GM23338 (cell line): Measurements from ENCODE around the gene AP1M1. TPM values are rescaled to one million over a fixed set of nuclear protein-coding genes. Genes with fewer than 3 reads are reported as not detected.

Source experiments
- ATAC-seq: fragments of 200-7000 bp; cut with Tn5 transposase; 3 replicates; pipeline ENCODE4 v1.9.1; 2020
- DNase-seq: peaks from one replicate; pipeline ENCODE4 v3.0.0-alpha.2; 2015; ENCODE audit warnings: low spot score
- H2AFZ ChIP-seq: fragments of 200-600 bp; sonication (generic); 2 replicates; pipeline ENCODE4 v1.8.0; 2016; ENCODE audit warnings: antibody characterized with exemption, mild to moderate bottlenecking, moderate library complexity
- H3F3A ChIP-seq: fragments of 200-600 bp; sonication (generic); replicated peaks from 2 replicates; pipeline ENCODE4 v1.8.0; 2017; ENCODE audit warnings: antibody characterized with exemption, mixed run types, low read depth
- H3K27ac ChIP-seq: fragments of 200-600 bp; sonication (generic); 2 replicates; pipeline ENCODE4 v1.6.1; 2016; ENCODE audit warnings: low read depth
- H3K27me3 ChIP-seq: fragments of 200-600 bp; sonication (generic); 2 replicates; pipeline ENCODE4 v1.8.0; 2016; ENCODE audit warnings: mild to moderate bottlenecking, mixed run types, moderate library complexity; ENCODE audit not compliant: insufficient read depth
- H3K36me3 ChIP-seq: fragments of 200-600 bp; sonication (generic); 2 replicates; pipeline ENCODE4 v1.8.0; 2016; ENCODE audit warnings: mild to moderate bottlenecking; ENCODE audit not compliant: insufficient read depth
- H3K4me1 ChIP-seq: fragments of 200-600 bp; sonication (generic); 2 replicates; pipeline ENCODE4 v1.8.0; 2016; ENCODE audit warnings: mild to moderate bottlenecking, moderate library complexity; ENCODE audit not compliant: insufficient read depth
- H3K4me2 ChIP-seq: fragments of 200-600 bp; sonication (generic); 2 replicates; pipeline ENCODE4 v1.7.1; 2017; ENCODE audit warnings: mixed run types
- H3K4me3 ChIP-seq: fragments of 200-600 bp; sonication (generic); 2 replicates; pipeline ENCODE4 v1.6.1; 2016; ENCODE audit warnings: mixed run types
- H3K79me2 ChIP-seq: fragments of 200-600 bp; sonication (generic); replicated peaks from 2 replicates; pipeline ENCODE4 v1.8.0; 2017; ENCODE audit warnings: mild to moderate bottlenecking; ENCODE audit not compliant: insufficient read depth
- H3K9me2 ChIP-seq: fragments of 200-600 bp; sonication (generic); 2 replicates; pipeline ENCODE4 v1.8.0; 2017; ENCODE audit not compliant: insufficient read depth
- H4K20me1 ChIP-seq: fragments of 200-600 bp; sonication (generic); replicated peaks from 2 replicates; pipeline ENCODE4 v1.8.0; 2017; ENCODE audit warnings: mild to moderate bottlenecking; ENCODE audit not compliant: insufficient read depth
- H3K27ac Mint-ChIP-seq: 2 replicates; pipeline ENCODE4 v1.8.0; 2020; ENCODE audit warnings: inconsistent platforms, mild to moderate bottlenecking, moderate library complexity, mixed read lengths
- H3K27me3 Mint-ChIP-seq: 3 replicates; pipeline ENCODE4 v1.8.0; 2022; ENCODE audit warnings: low read depth, mild to moderate bottlenecking, moderate library complexity, mixed read lengths, inconsistent platforms; ENCODE audit not compliant: insufficient read depth, poor library complexity
- H3K36me3 Mint-ChIP-seq: 3 replicates; pipeline ENCODE4 v1.8.0; 2021; ENCODE audit warnings: low read depth, mild to moderate bottlenecking, inconsistent platforms, moderate library complexity, mixed read lengths
- H3K4me1 Mint-ChIP-seq: 3 replicates; pipeline ENCODE4 v1.8.0; 2020; ENCODE audit warnings: mild to moderate bottlenecking, inconsistent platforms, mixed read lengths
- H3K4me3 Mint-ChIP-seq: 3 replicates; pipeline ENCODE4 v1.8.0; 2021; ENCODE audit warnings: moderate library complexity, mild to moderate bottlenecking, inconsistent platforms, mixed read lengths
- H3K9me3 Mint-ChIP-seq: 3 replicates; pipeline ENCODE4 v1.8.0; 2020; ENCODE audit warnings: moderate library complexity, mild to moderate bottlenecking, inconsistent platforms, mixed read lengths
- CREB1 ChIP-seq: fragments of 250-450 bp; sonication (Bioruptor Pico); IDR thresholded peaks from 2 replicates; pipeline ENCODE4 v1.5.0; 2020; ENCODE audit warnings: low read depth, mild to moderate bottlenecking, moderate library complexity
- CTCF ChIP-seq, 2 experiments: fragments of 200-600 bp in 1 of 2; sonication (generic) in 1 of 2; conservative IDR thresholded peaks; 2 replicates each; pipeline versions ENCODE4 v1.5.1 to v1.6.1; 2016 to 2017; ENCODE audit warnings: antibody characterized with exemption in 2 of 2, low read depth in 2 of 2, mild to moderate bottlenecking in 2 of 2, moderate library complexity in 1 of 2
- ETS1 ChIP-seq: IDR thresholded peaks from 2 replicates; pipeline ENCODE4 v1.6.1; 2016; ENCODE audit warnings: antibody characterized with exemption
- EZH2 ChIP-seq: fragments of 200-600 bp; sonication (generic); IDR thresholded peaks from one replicate; pipeline ENCODE4 v1.8.0; 2017; ENCODE audit warnings: antibody characterized with exemption, mild to moderate bottlenecking, low read depth; ENCODE audit not compliant: unreplicated experiment
- EZH2phosphoT487 ChIP-seq: fragments of 200-600 bp; sonication (generic); IDR thresholded peaks from one replicate; pipeline ENCODE4 v1.8.1; 2018; ENCODE audit warnings: antibody characterized with exemption; ENCODE audit not compliant: unreplicated experiment
- JUNB ChIP-seq: IDR thresholded peaks from one replicate; pipeline ENCODE4 v1.6.1; 2016; ENCODE audit warnings: antibody characterized with exemption; ENCODE audit not compliant: unreplicated experiment
- NANOG ChIP-seq: IDR thresholded peaks from 2 replicates; pipeline ENCODE4 v1.6.1; 2016; ENCODE audit warnings: antibody characterized with exemption, borderline replicate concordance
- POLR2AphosphoS5 ChIP-seq: IDR thresholded peaks from 2 replicates; pipeline ENCODE4 v1.6.1; 2016; ENCODE audit warnings: antibody characterized with exemption, low read depth
- REST ChIP-seq: IDR thresholded peaks from one replicate; pipeline ENCODE4 v1.6.1; 2018; ENCODE audit warnings: antibody characterized with exemption; ENCODE audit not compliant: unreplicated experiment
- STAT1 ChIP-seq: IDR thresholded peaks from one replicate; pipeline ENCODE4 v1.6.1; 2016; ENCODE audit warnings: antibody characterized with exemption; ENCODE audit not compliant: unreplicated experiment
- ZNF114 ChIP-seq: fragments of 250-450 bp; sonication (Bioruptor Pico); IDR thresholded peaks from 2 replicates; pipeline ENCODE4 v1.5.0; 2020; ENCODE audit warnings: mild to moderate bottlenecking, moderate library complexity
- ZNF331 ChIP-seq: fragments of 250-450 bp; sonication (Bioruptor Pico); IDR thresholded peaks from 2 replicates; pipeline ENCODE4 v1.5.0; 2020; ENCODE audit warnings: low read depth, mild to moderate bottlenecking, moderate library complexity
- ZNF462 ChIP-seq: fragments of 250-450 bp; sonication (Bioruptor Pico); IDR thresholded peaks from 2 replicates; pipeline ENCODE4 v1.5.0; 2020; ENCODE audit warnings: mild to moderate bottlenecking, moderate library complexity
- polyA plus RNA-seq: library from polyadenylated mRNA; unstranded; fragments of >200 nt; fragmentation: Nextera tagmentation; extraction: Ambion mirVana; gene quantifications from 2 replicates; pipeline ENCODE4 v1.2.1, GENCODE V29; 2016
- total RNA-seq: library from RNA; depleted of rRNA; stranded (reverse); fragments of >200 nt; shearing (Covaris generic); gene quantifications from 2 replicates; pipeline ENCODE4 v1.2.3, GENCODE V29; 2014

AP1M1 gene
- total and polyA plus RNA-seq, 2 experiments from 2014 or later: 22.0 to 32.0 TPM

- H3K9me3 Mint-ChIP-seq: no peaks in the 10 kb centered on the region
- Histone ChIP-seq H3K4me2 (no peak overlapping the region), H3K27ac (no peak overlapping the region), H4K20me1 (no peaks in the 10 kb centered on the region), H3K36me3 (no peaks in the 10 kb centered on the region), H2AFZ (no peak overlapping the region), H3K4me1 (peaks cover 9% of the 10 kb centered on the region), H3F3A (no peaks in the 10 kb centered on the region), H3K4me3 (no peak overlapping the region), H3K79me2 (no peaks in the 10 kb centered on the region), H3K9me2 (no peaks in the 10 kb centered on the region), H3K27me3 (no peaks in the 10 kb centered on the region)
- H3K36me3 Mint-ChIP-seq: no peaks in the 10 kb centered on the region
- TF ChIP-seq NANOG: no peak
- TF ChIP-seq CTCF (conservative IDR thresholded peaks at IDR 0.05; ENCODE audit: low read depth in 2 of 2): no peak
- TF ChIP-seq POLR2AphosphoS5: no peak
- TF ChIP-seq REST: no peak
- TF ChIP-seq EZH2: no peak
- no peak for TF ChIP-seq CREB1
- no peak for TF ChIP-seq ZNF114
- TF ChIP-seq ETS1: no peak
- no peak for TF ChIP-seq ZNF331 (CRISPR knock-in tag)
- no peak for TF ChIP-seq EZH2phosphoT487
- TF ChIP-seq STAT1: no peak
- TF ChIP-seq ZNF462: no peak
- no peak for TF ChIP-seq JUNB
- H3K27ac Mint-ChIP-seq: no peak overlapping the region
- no peak for ATAC-seq
- H3K27me3 Mint-ChIP-seq: peaks cover under 1% of the 10 kb centered on the region
- no peak overlapping the region for H3K4me3 Mint-ChIP-seq
- DNase-seq: no peak
- peaks cover 13% of the 10 kb centered on the region for H3K4me1 Mint-ChIP-seq
Measured at GRCh38 chr19:16284505-16284904, 86.8 kb downstream of the AP1M1 start.
